Activated CD4-positive, alpha-beta T cell treated with anti-CD3 and anti-CD28 coated beads, Interleukin-2, amount 10 ng/mL, durations not matched to agents 24 days and 14 days (primary cell): ENCODE measurements around the gene RFC1. TPM values are rescaled to one million over a fixed set of nuclear protein-coding genes. Genes with fewer than 3 reads are reported as not detected.
A peak's percentile ranks its signal among the peaks of the same experiment; 100 is the strongest.
"Not testable (repeated sequence)": the region's sequence is repeated elsewhere in the genome, so short reads cannot be mapped to it uniquely, and the experiment has no call there.

Source experiments
- DNase-seq: peaks from one replicate; pipeline ENCODE4 v3.0.0; 2022
- H3K27ac Mint-ChIP-seq: one replicate; pipeline ENCODE4 v1.8.0; 2022; ENCODE audit warnings: mild to moderate bottlenecking, mixed read lengths
- H3K27me3 Mint-ChIP-seq: one replicate; pipeline ENCODE4 v1.8.0; 2022; ENCODE audit warnings: mixed read lengths
- H3K36me3 Mint-ChIP-seq: one replicate; pipeline ENCODE4 v1.8.0; 2022; ENCODE audit warnings: low read depth, mild to moderate bottlenecking, mixed read lengths
- H3K4me1 Mint-ChIP-seq: one replicate; pipeline ENCODE4 v1.8.0; 2021; ENCODE audit warnings: mixed read lengths
- H3K4me3 Mint-ChIP-seq: one replicate; pipeline ENCODE4 v1.8.0; 2022; ENCODE audit warnings: mild to moderate bottlenecking, moderate library complexity, mixed read lengths
- H3K9me3 Mint-ChIP-seq: one replicate; pipeline ENCODE4 v1.8.0; 2021; ENCODE audit warnings: mixed read lengths
- intact Hi-C: fragments of 100-400 bp; cut with micrococcal nuclease; formaldehyde crosslinking; loops from one replicate; pipeline ENCODE4 v1.15.1; 2023
- total RNA-seq: library from RNA; stranded (reverse); gene quantifications from 2 replicates; pipeline ENCODE4 v1.2.3, GENCODE V29; 2022

The RFC1 gene
- total RNA-seq, result 81.6 and 83.0 TPM in 2 replicates

GRCh38 chr4:39365830-39366771 is at the start of gene RFC1:
Gene RFC1, minus strand, starts transcription at chr4:39366362. Its CDS starts 121 bp downstream, at chr4:39366241.
- peak; percentile 98 for DNase-seq
- intact Hi-C loops, result loop anchor here (2.0 to 10.0 kb wide), 2 partner anchors 61 to 93 kb away; partner anchors contain the start of genes LIAS and RPL9
- Mint-ChIP-seq H3K4me3 (peak within 1 kb of the TSS; percentile 96), H3K36me3 (peaks cover 24% of the 10 kb centered on the region), H3K27ac (peak within 1 kb of the TSS; percentile 94), H3K9me3 (peaks cover 8% of the 10 kb centered on the region), H3K27me3 (no peaks in the 10 kb centered on the region), H3K4me1 (peaks cover 25% of the 10 kb centered on the region)

GRCh38 chr4:39415678-39416283 is 49.6 kb upstream of the RFC1 start:
- no peaks in the 10 kb centered on the region for H3K4me1 Mint-ChIP-seq
- no peak for DNase-seq
- H3K27me3 Mint-ChIP-seq, result peaks cover 4% of the 10 kb centered on the region
- no peaks in the 10 kb centered on the region for H3K9me3 Mint-ChIP-seq
- no peak overlapping the region for H3K4me3 Mint-ChIP-seq
- no peaks in the 10 kb centered on the region for H3K36me3 Mint-ChIP-seq
- intact Hi-C loops, result no loop called here
- H3K27ac Mint-ChIP-seq, result no peak overlapping the region

- H3K27ac Mint-ChIP-seq, H3K4me3 Mint-ChIP-seq, H3K4me1 Mint-ChIP-seq, intact Hi-C loops, H3K9me3 Mint-ChIP-seq, DNase-seq, H3K27me3 Mint-ChIP-seq, H3K36me3 Mint-ChIP-seq: not testable (repeated sequence)
These were observed 45.4 kb upstream of the RFC1 start for GRCh38 chr4:39411561-39411960.

GRCh38 chr4:39410415-39410814 is 44.3 kb upstream of the RFC1 start:
- H3K36me3 Mint-ChIP-seq, result no peaks in the 10 kb centered on the region
- no peaks in the 10 kb centered on the region for H3K9me3 Mint-ChIP-seq
- no peaks in the 10 kb centered on the region for H3K4me1 Mint-ChIP-seq
- H3K4me3 Mint-ChIP-seq, result no peak overlapping the region
- H3K27ac Mint-ChIP-seq, result no peak overlapping the region
- intact Hi-C loops, result no loop called here
- peaks cover 6% of the 10 kb centered on the region for H3K27me3 Mint-ChIP-seq
- DNase-seq, result no peak

GRCh38 chr4:39407584-39407885 is 41.4 kb upstream of the RFC1 start:
- intact Hi-C loops, result no loop called here
- H3K27ac Mint-ChIP-seq, result no peak overlapping the region
- DNase-seq, result no peak
- no peak overlapping the region for H3K4me3 Mint-ChIP-seq
- no peaks in the 10 kb centered on the region for H3K4me1 Mint-ChIP-seq
- H3K36me3 Mint-ChIP-seq, result no peaks in the 10 kb centered on the region
- peaks cover 6% of the 10 kb centered on the region for H3K27me3 Mint-ChIP-seq
- H3K9me3 Mint-ChIP-seq, result no peaks in the 10 kb centered on the region

- H3K27me3 Mint-ChIP-seq, result peaks cover 6% of the 10 kb centered on the region
- no peak for DNase-seq
- no peaks in the 10 kb centered on the region for H3K4me1 Mint-ChIP-seq
- no peaks in the 10 kb centered on the region for H3K9me3 Mint-ChIP-seq
- no peak within 1 kb of the TSS for H3K4me3 Mint-ChIP-seq
- no peak within 1 kb of the TSS for H3K27ac Mint-ChIP-seq
- intact Hi-C loops, result no loop called here
- H3K36me3 Mint-ChIP-seq, result no peaks in the 10 kb centered on the region
These were observed 40.8 kb upstream of the RFC1 start, which contains the start of gene KLB for GRCh38 chr4:39406763-39407583. Gene KLB, plus strand, starts transcription at chr4:39406930. Its CDS starts 20 bp downstream, at chr4:39406950.

- H3K4me3 Mint-ChIP-seq, intact Hi-C loops, H3K36me3 Mint-ChIP-seq, H3K4me1 Mint-ChIP-seq, H3K27ac Mint-ChIP-seq, H3K27me3 Mint-ChIP-seq, DNase-seq, H3K9me3 Mint-ChIP-seq: not testable (repeated sequence)
These were observed 35.5 kb upstream of the RFC1 start for GRCh38 chr4:39401640-39402039.

- H3K36me3 Mint-ChIP-seq, result no peaks in the 10 kb centered on the region
- no peaks in the 10 kb centered on the region for H3K4me1 Mint-ChIP-seq
These were observed 28.5 kb upstream of the RFC1 start for GRCh38 chr4:39394706-39395105.

GRCh38 chr4:39390603-39391002 is 24.4 kb upstream of the RFC1 start:
- intact Hi-C loops, result no loop called here
- no peaks in the 10 kb centered on the region for H3K4me1 Mint-ChIP-seq
- H3K27me3 Mint-ChIP-seq, result no peaks in the 10 kb centered on the region
- no peak for DNase-seq
- no peak overlapping the region for H3K4me3 Mint-ChIP-seq
- H3K9me3 Mint-ChIP-seq, result no peaks in the 10 kb centered on the region
- H3K36me3 Mint-ChIP-seq, result no peaks in the 10 kb centered on the region
- H3K27ac Mint-ChIP-seq, result no peak overlapping the region

More at GRCh38 chr4:39394706-39395105, 28.5 kb upstream of the RFC1 start:
- intact Hi-C loops, result no loop called here
- Mint-ChIP-seq H3K27ac (no peak overlapping the region), H3K9me3 (no peaks in the 10 kb centered on the region), H3K4me3 (no peak overlapping the region), H3K27me3 (peaks cover 2% of the 10 kb centered on the region)
- DNase-seq, result no peak

- Mint-ChIP-seq H3K4me3 (no peak overlapping the region), H3K9me3 (peaks cover 10% of the 10 kb centered on the region), H3K4me1 (no peaks in the 10 kb centered on the region), H3K27me3 (peaks cover 20% of the 10 kb centered on the region), H3K36me3 (no peaks in the 10 kb centered on the region), H3K27ac (no peak overlapping the region)
- intact Hi-C loops, result no loop called here
- no peak for DNase-seq
These were observed 18.4 kb upstream of the RFC1 start for GRCh38 chr4:39384563-39384962.

- intact Hi-C loops, result no loop called here
- Mint-ChIP-seq H3K4me1 (no peaks in the 10 kb centered on the region), H3K27me3 (peaks cover 29% of the 10 kb centered on the region), H3K27ac (no peak overlapping the region), H3K4me3 (no peak overlapping the region), H3K9me3 (peaks cover 16% of the 10 kb centered on the region), H3K36me3 (no peaks in the 10 kb centered on the region)
- no peak for DNase-seq
These were observed 17.5 kb upstream of the RFC1 start for GRCh38 chr4:39383690-39384089.

- Mint-ChIP-seq H3K4me3 (no peak overlapping the region), H3K4me1 (no peaks in the 10 kb centered on the region), H3K36me3 (peaks cover 6% of the 10 kb centered on the region), H3K27me3 (peaks cover 37% of the 10 kb centered on the region), H3K27ac (no peak overlapping the region), H3K9me3 (peaks cover 39% of the 10 kb centered on the region)
- intact Hi-C loops, result no loop called here
- no peak for DNase-seq
These were observed 9.3 kb upstream of the RFC1 start for GRCh38 chr4:39375478-39375877.

- H3K9me3 Mint-ChIP-seq, result peaks cover 26% of the 10 kb centered on the region
- not testable (repeated sequence) for H3K36me3 Mint-ChIP-seq
These were observed 5.0 kb upstream of the RFC1 start for GRCh38 chr4:39371209-39371608.

GRCh38 chr4:39369301-39369700 is 3.1 kb upstream of the RFC1 start:
- Mint-ChIP-seq H3K4me3 (no peak overlapping the region), H3K27ac (no peak overlapping the region), H3K9me3 (peaks cover 23% of the 10 kb centered on the region), H3K27me3 (no peaks in the 10 kb centered on the region), H3K4me1 (peaks cover 10% of the 10 kb centered on the region), H3K36me3 (peaks cover 15% of the 10 kb centered on the region)
- intact Hi-C loops, result loop anchor here (10.0 kb wide), 1 partner anchor 64 kb away; no protein-coding TSS in a partner anchor
- DNase-seq, result no peak

More at GRCh38 chr4:39371209-39371608, 5.0 kb upstream of the RFC1 start:
- H3K27ac Mint-ChIP-seq, H3K4me3 Mint-ChIP-seq, H3K4me1 Mint-ChIP-seq, H3K27me3 Mint-ChIP-seq, intact Hi-C loops, DNase-seq: not testable (repeated sequence)
